ENCODE results near the gene CASR.

CASR gene

DNA sequence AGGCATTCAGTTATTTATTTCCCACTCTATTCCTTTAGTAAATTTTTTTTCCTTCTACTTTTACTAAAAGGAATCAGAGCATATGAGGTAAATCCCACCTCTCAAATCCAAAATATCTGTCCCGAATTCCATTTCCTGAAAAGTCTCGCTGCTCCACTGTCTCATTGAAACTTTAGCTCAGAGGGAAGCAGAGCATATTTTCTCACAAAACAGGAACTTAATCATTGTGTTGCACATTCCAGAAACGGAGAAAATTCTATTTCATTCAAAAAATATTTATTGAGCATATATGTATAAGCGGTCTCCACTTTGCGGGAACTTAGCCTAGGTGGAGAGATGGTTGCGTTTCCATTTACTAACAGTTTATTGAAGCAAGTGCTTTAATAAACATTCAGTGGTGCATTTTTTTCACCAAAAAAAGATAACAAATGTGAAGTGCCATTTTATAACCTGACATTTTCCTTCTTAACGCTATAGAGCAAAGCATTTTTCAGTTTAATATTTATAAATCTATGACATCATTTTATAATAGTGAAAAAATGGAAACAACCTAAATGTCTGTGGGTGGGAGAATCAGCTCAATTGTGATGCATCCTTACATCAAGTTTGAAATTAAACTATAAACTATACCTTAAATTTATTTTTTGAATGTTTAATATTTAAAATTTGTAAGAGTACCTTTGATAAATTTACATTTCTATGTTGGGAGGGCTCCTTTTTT lies 74.3 kb downstream of the CASR start:
- TF ChIP-seq, protein P1, sequence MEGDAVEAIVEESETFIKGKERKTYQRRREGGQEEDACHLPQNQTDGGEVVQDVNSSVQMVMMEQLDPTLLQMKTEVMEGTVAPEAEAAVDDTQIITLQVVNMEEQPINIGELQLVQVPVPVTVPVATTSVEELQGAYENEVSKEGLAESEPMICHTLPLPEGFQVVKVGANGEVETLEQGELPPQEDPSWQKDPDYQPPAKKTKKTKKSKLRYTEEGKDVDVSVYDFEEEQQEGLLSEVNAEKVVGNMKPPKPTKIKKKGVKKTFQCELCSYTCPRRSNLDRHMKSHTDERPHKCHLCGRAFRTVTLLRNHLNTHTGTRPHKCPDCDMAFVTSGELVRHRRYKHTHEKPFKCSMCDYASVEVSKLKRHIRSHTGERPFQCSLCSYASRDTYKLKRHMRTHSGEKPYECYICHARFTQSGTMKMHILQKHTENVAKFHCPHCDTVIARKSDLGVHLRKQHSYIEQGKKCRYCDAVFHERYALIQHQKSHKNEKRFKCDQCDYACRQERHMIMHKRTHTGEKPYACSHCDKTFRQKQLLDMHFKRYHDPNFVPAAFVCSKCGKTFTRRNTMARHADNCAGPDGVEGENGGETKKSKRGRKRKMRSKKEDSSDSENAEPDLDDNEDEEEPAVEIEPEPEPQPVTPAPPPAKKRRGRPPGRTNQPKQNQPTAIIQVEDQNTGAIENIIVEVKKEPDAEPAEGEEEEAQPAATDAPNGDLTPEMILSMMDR (IDR thresholded peaks at IDR 0.05; ENCODE audit: low read depth, low read length), result no peak
- TF ChIP-seq POLR2A (IDR thresholded peaks at IDR 0.05; ENCODE audit: extremely low read depth, insufficient read length), result no peak
- no peak for TF ChIP-seq MYC (IDR thresholded peaks at IDR 0.05; ENCODE audit: low read depth, low read length)
- TF ChIP-seq, protein P2, sequence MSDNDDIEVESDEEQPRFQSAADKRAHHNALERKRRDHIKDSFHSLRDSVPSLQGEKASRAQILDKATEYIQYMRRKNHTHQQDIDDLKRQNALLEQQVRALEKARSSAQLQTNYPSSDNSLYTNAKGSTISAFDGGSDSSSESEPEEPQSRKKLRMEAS (IDR thresholded peaks at IDR 0.05; ENCODE audit: low read depth, low read length), result no peak
- DNase-seq (ENCODE audit: low read depth), result no peak
- H3K4me3 ChIP-seq (ENCODE audit: low read depth, low read length), result no peak overlapping the region

DNA sequence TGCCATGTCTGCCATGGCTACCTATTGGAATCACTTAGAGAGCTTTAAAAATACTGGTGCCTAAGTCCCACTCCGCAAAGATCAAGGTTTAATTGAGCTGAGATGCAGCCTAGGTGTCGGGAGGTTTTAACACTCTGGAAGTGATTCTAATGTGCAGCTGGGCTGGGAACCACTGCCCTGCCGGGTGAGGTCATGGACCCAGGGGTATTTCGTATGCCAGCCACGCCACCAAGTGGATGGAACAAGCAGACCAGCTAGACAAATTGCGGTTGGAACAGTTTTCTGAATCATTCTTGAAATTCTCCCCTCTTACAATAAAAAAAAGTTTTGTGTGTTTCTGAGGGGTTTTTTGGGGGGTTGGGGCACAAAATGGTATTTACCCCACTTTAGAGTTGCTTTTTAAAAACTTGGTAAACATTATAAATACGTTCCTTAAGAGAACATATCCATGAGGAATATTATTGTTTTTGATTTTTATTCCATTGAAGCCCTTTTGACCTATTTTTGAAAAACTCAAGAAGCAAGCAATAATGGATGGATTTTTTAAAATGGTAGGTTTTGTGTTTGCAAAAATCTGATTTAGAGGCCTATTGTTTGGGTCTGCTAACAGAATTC lies 75.4 kb downstream of the CASR start:
- peak; percentile 83 for DNase-seq (ENCODE audit: low read depth)
- H3K4me3 ChIP-seq (ENCODE audit: low read depth, low read length), result no peak overlapping the region
- TF ChIP-seq, protein P2 (IDR thresholded peaks at IDR 0.05; ENCODE audit: low read depth, low read length), result peak; percentile 13; the same call in 1 of the 2 replicates
- TF ChIP-seq POLR2A (IDR thresholded peaks at IDR 0.05; ENCODE audit: extremely low read depth, insufficient read length), result no peak
- TF ChIP-seq, protein P1 (IDR thresholded peaks at IDR 0.05; ENCODE audit: low read depth, low read length), result peak; percentile 77

DNA sequence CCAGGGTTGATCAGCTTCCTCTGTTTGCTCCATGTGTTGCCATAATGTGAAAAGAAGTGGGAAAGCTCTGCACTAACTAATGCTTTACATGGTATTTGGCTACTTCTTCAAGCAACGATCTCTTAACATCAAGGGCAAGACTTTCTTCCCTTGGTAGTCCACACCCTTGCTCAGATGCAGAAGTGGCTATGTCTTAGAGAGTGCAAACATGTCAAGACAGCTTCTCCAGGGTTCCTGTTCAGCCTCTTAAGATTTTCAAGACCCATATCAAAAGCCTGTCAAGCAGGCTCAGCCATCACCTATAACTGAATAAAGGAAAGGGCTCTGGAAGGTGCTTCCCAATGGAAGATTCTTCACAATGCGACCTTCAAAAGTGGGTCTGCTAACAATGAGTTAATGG lies 76.7 kb downstream of the CASR start:
- no peak overlapping the region for H3K4me3 ChIP-seq (ENCODE audit: low read depth, low read length)
- TF ChIP-seq, protein P2 (IDR thresholded peaks at IDR 0.05; ENCODE audit: low read depth, low read length), result no peak
- TF ChIP-seq POLR2A (IDR thresholded peaks at IDR 0.05; ENCODE audit: extremely low read depth, insufficient read length), result no peak
- no peak for DNase-seq (ENCODE audit: low read depth)

DNA sequence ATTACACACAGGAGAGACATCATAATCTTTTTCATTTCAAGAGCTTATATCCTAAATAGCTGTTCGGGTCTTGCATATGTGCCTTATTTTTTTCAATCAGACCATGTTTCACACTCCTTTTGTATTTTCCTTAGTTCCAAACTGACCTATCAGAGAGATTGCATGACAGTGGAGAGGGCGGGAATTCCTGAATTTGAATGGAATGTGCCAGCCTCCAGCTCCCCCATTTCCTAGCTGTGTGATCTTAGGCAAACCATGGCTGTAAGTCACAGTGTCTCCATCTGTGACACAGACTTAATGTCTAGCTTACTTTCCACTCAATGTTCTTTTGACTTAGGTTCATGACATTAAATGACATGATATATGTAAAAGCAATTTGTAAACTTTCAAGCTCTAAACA lies 79.6 kb downstream of the CASR start:
- DNase-seq (ENCODE audit: low read depth), result no peak

DNA sequence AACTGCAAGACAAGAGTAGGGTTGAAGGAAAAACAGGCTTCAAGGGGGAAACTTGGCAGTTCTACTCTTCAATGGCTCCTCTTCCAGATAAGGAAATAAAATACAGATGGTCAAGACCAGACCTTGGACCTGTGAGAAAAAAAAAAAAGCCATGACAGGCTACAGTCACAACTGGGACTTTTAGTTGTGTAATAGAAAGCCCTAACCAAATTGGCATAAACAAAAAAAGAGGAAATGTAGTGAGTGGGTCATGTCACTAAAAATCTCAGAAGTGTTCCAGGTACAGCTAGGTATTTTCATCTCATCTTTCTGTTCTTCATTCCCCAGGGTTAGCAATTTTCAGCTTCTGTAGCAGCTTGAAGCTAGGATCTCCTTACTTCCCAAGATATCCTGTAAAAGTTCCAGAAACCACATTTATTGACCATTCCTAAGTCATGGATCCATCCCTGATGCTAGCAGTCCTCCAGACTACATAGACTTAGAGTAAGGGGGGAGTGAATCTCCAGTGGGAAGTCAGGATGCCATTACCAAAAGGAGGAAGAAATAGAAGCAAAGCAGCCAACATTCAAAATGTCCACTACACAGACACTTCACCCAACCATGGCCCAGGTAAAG lies 80.6 kb downstream of the CASR start:
- TF ChIP-seq, protein P1 (IDR thresholded peaks at IDR 0.05; ENCODE audit: low read depth, low read length), result no peak
- no peak for TF ChIP-seq MYC (IDR thresholded peaks at IDR 0.05; ENCODE audit: low read depth, low read length)
- no peak for TF ChIP-seq POLR2A (IDR thresholded peaks at IDR 0.05; ENCODE audit: extremely low read depth, insufficient read length)
- TF ChIP-seq, protein P2 (IDR thresholded peaks at IDR 0.05; ENCODE audit: low read depth, low read length), result no peak
- H3K4me3 ChIP-seq (ENCODE audit: low read depth, low read length), result no peak overlapping the region
- DNase-seq (ENCODE audit: low read depth), result no peak

More for the DNA sequence above, 79.6 kb downstream of the CASR start:
- TF ChIP-seq, protein P2 (IDR thresholded peaks at IDR 0.05; ENCODE audit: low read depth, low read length), result no peak
- TF ChIP-seq MYC (IDR thresholded peaks at IDR 0.05; ENCODE audit: low read depth, low read length), result no peak
- TF ChIP-seq, protein P1 (IDR thresholded peaks at IDR 0.05; ENCODE audit: low read depth, low read length), result no peak
- TF ChIP-seq POLR2A (IDR thresholded peaks at IDR 0.05; ENCODE audit: extremely low read depth, insufficient read length), result no peak
- no peak overlapping the region for H3K4me3 ChIP-seq (ENCODE audit: low read depth, low read length)

DNA sequence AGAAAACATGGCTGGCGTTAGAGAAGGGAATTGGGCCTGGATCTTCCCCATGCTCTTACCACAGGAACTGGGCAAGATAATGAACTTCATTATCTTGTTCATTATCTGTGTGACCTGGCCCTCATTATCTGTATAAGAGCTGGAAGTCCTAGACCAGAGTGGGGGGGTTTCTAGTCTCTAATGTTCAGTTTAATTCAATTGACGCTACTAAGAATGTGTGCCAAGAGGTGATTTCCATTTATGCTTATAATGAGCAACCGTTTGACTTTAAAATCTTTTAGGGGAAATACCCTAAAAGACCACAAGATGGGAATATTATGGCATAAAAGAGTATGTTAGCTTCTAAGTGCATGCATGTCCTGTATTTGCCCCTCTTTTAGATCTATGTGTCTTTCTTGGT lies 82.5 kb downstream of the CASR start:
- no peak overlapping the region for H3K4me3 ChIP-seq (ENCODE audit: low read depth, low read length)
- peak; percentile 22 for DNase-seq (ENCODE audit: low read depth)
- TF ChIP-seq, protein P1 (IDR thresholded peaks at IDR 0.05; ENCODE audit: low read depth, low read length), result no peak
- no peak for TF ChIP-seq POLR2A (IDR thresholded peaks at IDR 0.05; ENCODE audit: extremely low read depth, insufficient read length)
- TF ChIP-seq, protein P2 (IDR thresholded peaks at IDR 0.05; ENCODE audit: low read depth, low read length), result no peak
- no peak for TF ChIP-seq MYC (IDR thresholded peaks at IDR 0.05; ENCODE audit: low read depth, low read length)
